Astrocyte of the cerebellum (primary cell): ENCODE results near the gene ST3GAL6.

Experiments used
- DNase-seq: peaks from one replicate; pipeline ENCODE4 v3.0.0-alpha.2; 2011; ENCODE audit warnings: low read depth
- H3K4me3 ChIP-seq: 2 replicates; pipeline ENCODE4 v1.5.1; 2011; ENCODE audit warnings: mild to moderate bottlenecking, low read depth, low read length, moderate library complexity
- in situ Hi-C: cut with HindIII; loops from 2 replicates; pipeline ENCODE4 v1.10.0; 2017; ENCODE audit warnings: low sequenced_read_pairs
- TF ChIP-seq, protein P1 (sequence below): IDR thresholded peaks from 2 replicates; pipeline ENCODE4 v1.5.1; 2012; ENCODE audit warnings: low read length, low read depth, moderate library complexity, mild to moderate bottlenecking; ENCODE audit errors: missing control alignments

The ST3GAL6 gene

DNA sequence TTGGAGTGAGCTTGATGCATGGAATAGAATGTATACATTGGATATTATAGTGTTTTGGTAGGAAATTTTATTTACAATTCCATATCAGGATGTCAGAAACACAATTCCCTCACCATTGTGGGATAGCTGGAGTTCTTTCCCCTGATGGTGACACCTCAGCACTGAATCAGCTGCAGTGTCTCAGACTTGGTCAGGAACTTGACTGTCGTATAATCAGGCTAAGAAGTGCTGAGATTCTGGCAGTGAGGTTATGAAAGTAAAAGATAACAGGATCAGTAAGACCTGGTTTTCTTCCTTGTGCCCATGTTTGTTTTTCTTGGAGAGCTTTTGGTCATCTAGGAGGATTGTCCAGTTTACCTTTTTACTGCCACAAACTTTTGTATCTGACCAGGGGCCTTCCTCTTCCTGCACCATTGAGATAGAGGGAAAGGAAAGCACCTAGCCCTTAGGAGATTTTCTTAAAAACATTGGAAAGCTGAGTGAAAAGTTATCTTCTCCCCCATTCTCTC is 27.3 kb upstream of the ST3GAL6 start:
- no peak overlapping the region for H3K4me3 ChIP-seq
- TF ChIP-seq, protein P1, sequence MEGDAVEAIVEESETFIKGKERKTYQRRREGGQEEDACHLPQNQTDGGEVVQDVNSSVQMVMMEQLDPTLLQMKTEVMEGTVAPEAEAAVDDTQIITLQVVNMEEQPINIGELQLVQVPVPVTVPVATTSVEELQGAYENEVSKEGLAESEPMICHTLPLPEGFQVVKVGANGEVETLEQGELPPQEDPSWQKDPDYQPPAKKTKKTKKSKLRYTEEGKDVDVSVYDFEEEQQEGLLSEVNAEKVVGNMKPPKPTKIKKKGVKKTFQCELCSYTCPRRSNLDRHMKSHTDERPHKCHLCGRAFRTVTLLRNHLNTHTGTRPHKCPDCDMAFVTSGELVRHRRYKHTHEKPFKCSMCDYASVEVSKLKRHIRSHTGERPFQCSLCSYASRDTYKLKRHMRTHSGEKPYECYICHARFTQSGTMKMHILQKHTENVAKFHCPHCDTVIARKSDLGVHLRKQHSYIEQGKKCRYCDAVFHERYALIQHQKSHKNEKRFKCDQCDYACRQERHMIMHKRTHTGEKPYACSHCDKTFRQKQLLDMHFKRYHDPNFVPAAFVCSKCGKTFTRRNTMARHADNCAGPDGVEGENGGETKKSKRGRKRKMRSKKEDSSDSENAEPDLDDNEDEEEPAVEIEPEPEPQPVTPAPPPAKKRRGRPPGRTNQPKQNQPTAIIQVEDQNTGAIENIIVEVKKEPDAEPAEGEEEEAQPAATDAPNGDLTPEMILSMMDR, result no peak
- in situ Hi-C loops, result no loop called here
- DNase-seq, result no peak

DNA sequence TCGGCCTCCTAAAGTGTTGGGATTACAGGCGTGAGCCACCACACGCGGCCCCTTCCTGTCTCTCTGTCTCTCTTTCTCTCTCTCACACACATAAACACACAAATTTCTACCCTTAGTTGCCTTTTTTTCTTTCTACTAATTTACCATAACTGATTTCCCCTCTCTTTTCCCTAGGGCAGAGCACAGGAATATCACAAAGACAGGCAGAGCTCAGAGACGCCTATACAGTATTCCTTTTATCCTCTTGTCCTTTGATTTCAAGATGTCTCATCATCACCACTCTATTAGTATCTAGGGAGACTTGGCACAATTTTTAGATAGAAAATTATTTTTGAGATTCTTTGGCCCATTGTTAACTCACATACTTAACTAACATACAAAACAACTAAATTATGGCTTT is 25.8 kb upstream of the ST3GAL6 start:
- DNase-seq, result no peak
- TF ChIP-seq, protein P1, result no peak
- H3K4me3 ChIP-seq, result no peak overlapping the region
- in situ Hi-C loops, result no loop called here

DNA sequence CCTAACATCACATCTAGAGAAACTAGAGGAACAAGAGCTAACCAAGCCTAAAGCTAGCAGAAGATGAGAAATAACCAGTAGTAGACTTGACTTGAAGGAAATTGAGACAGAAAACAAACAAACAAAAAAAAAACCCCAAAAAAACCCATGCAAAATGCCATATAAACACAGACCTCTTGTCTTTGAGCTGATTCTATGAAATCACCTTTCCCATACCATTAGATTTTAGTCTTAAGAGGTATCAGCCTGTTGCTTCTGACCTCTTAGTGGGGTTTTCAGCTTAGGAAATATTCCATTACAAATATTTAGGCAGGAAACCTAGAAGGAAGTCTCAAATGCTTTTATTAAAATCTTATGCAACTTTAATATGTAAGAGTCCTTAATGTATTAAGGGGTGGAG is 23.9 kb upstream of the ST3GAL6 start:
- TF ChIP-seq, protein P1, result no peak
- no peak overlapping the region for H3K4me3 ChIP-seq
- in situ Hi-C loops, result no loop called here
- DNase-seq, result no peak

DNA sequence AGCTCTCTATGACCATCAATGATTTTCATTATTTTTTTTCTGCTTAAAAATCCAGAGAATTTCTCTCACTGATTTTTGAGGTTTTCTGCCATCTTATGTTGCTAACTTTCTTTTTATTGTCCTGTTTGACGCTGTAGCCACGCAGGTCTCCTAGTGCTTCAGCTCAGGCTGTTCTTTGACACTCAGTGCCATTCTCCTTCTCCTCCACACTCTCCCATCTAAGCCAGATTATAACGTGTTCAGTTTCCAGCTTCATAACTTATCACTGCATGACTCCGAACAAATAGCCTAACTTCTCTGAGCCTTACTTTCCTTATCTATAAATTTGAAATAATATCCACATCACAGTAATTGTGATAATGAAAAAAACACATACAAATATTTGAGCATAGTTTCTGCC is 22.8 kb upstream of the ST3GAL6 start:
- TF ChIP-seq, protein P1, result no peak

DNA sequence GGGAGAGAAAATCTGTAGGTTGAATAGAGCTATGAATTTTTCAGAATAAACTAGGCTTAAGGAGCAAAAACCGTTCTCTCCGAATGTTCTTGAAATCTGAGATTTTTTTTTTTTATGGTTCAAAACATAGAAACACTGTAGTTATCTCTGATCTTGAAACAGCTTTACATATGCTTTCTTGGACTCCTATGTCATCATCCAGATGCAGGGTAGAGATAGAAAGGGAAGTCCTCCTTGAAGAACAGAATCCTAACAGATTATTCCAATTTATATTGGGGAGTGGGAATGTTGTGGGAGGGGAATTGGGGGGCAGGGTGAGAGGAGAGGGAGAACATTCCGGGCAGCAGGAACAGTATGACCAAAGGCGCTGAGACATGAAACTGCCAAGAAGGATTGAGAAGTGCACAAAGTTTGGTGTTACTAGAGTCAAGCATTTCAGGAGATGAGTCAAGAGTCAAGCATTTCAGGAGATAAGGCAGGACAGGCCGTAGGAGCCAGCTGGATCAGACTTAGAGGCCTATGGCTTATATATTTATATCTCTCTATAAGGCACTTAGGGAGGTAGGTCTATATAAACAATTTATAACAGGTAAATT is 21.9 kb upstream of the ST3GAL6 start:
- TF ChIP-seq, protein P1, result no peak
- no peak overlapping the region for H3K4me3 ChIP-seq
- no peak for DNase-seq
- in situ Hi-C loops, result no loop called here

More for the DNA sequence above, 22.8 kb upstream of the ST3GAL6 start:
- no peak overlapping the region for H3K4me3 ChIP-seq
- in situ Hi-C loops, result no loop called here
- no peak for DNase-seq

DNA sequence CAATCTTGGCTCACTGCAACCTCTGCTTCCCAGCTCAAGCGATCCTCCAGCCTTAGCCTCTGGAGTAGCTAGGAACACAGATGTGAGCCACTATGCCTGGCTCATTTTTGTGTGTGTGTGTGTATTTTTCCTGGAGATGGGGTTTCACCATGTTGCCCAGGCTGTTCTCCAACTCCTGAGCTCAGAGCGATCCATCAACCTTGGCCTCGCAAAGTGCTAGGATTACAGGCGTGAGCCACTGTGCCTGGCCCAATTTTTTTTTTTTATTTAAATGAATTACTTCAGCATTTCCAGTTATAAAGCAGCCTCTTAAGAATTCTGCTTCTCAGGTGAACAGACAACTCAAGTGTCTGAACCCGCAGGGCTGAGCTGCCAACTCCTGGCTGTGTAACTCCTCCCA is 20.1 kb upstream of the ST3GAL6 start:
- TF ChIP-seq, protein P1, result no peak
- H3K4me3 ChIP-seq, result no peak overlapping the region
- no peak for DNase-seq
- in situ Hi-C loops, result no loop called here

DNA sequence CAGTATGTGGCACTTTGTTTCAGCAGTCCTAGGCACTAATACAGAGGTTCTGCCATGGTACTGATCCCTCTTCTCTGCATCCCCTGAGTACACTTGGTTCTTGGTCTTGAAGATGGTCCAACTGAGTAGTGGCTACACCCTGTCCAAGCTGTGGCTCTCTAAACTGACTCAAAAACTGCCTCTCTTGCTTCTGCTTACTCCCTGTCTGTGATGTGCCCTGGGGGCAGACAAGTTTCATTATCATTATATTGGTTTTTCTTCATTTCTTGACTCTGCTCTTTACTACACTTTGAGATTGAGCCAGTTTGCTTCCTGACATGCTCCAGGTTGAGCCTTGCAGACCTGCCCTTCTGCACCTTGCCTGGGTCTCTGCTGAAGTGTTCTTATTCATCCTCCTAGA is 18.9 kb upstream of the ST3GAL6 start:
- DNase-seq, result no peak
- in situ Hi-C loops, result no loop called here
- no peak overlapping the region for H3K4me3 ChIP-seq
- TF ChIP-seq, protein P1, result no peak
